ENCODE results near the gene SLC2A13.

The SLC2A13 gene

GRCh38 chr12:39958377-39958776 lies 147.5 kb downstream of the SLC2A13 start:
- no peak for TF ChIP-seq USF1 (IDR thresholded peaks at IDR 0.05)
- TF ChIP-seq EP300 (IDR thresholded peaks at IDR 0.05; ENCODE audit: borderline replicate concordance): no peak
- TF ChIP-seq NFIC (IDR thresholded peaks at IDR 0.05): no peak
- peak; percentile 25; the same call in 1 of the 2 replicates for TF ChIP-seq RAD21 (IDR thresholded peaks at IDR 0.05; ENCODE audit: low read depth)
- no peak for TF ChIP-seq ZBTB7A (IDR thresholded peaks at IDR 0.05; ENCODE audit: low read depth)
- no peak for TF ChIP-seq EGR1 (IDR thresholded peaks at IDR 0.05)
- TF ChIP-seq FOXM1 (IDR thresholded peaks at IDR 0.05; ENCODE audit: borderline replicate concordance, low read depth): no peak

GRCh38 chr12:39956725-39957124 lies 149.2 kb downstream of the SLC2A13 start:
- TF ChIP-seq EGR1 (IDR thresholded peaks at IDR 0.05): no peak
- no peak for TF ChIP-seq EP300 (IDR thresholded peaks at IDR 0.05; ENCODE audit: borderline replicate concordance)
- no peak for TF ChIP-seq MAX (IDR thresholded peaks at IDR 0.05)
- TF ChIP-seq CEBPB (IDR thresholded peaks at IDR 0.05): no peak
- no peak for TF ChIP-seq TCF12 (IDR thresholded peaks at IDR 0.05; ENCODE audit: low read depth)
- no peak for TF ChIP-seq ZBTB7A (IDR thresholded peaks at IDR 0.05; ENCODE audit: low read depth)
- no peak for TF ChIP-seq RAD21 (IDR thresholded peaks at IDR 0.05; ENCODE audit: low read depth)
- no peak for TF ChIP-seq TEAD4 (IDR thresholded peaks at IDR 0.05)
- TF ChIP-seq USF1 (IDR thresholded peaks at IDR 0.05): no peak
- TF ChIP-seq FOXM1 (IDR thresholded peaks at IDR 0.05; ENCODE audit: borderline replicate concordance, low read depth): no peak
- no peak for TF ChIP-seq YY1 (IDR thresholded peaks at IDR 0.05; ENCODE audit: low read depth)

- no peak for TF ChIP-seq TEAD4 (IDR thresholded peaks at IDR 0.05)
- TF ChIP-seq FOXM1 (IDR thresholded peaks at IDR 0.05; ENCODE audit: borderline replicate concordance, low read depth): no peak
These were observed 159.3 kb downstream of the SLC2A13 start for GRCh38 chr12:39946361-39947280.

GRCh38 chr12:39937119-39937518 lies 168.8 kb downstream of the SLC2A13 start:
- no peak for TF ChIP-seq TAF1 (IDR thresholded peaks at IDR 0.05; ENCODE audit: low read depth)
- no peak for TF ChIP-seq MAX (IDR thresholded peaks at IDR 0.05)
- no peak for TF ChIP-seq EP300 (IDR thresholded peaks at IDR 0.05; ENCODE audit: borderline replicate concordance)
- no peak for TF ChIP-seq YY1 (IDR thresholded peaks at IDR 0.05; ENCODE audit: low read depth)
- TF ChIP-seq ZBTB7A (IDR thresholded peaks at IDR 0.05; ENCODE audit: low read depth): no peak
- no peak for TF ChIP-seq USF1 (IDR thresholded peaks at IDR 0.05)
- no peak for TF ChIP-seq REST (IDR thresholded peaks at IDR 0.05; ENCODE audit: low read depth)

GRCh38 chr12:39935839-39936238 lies 170.0 kb downstream of the SLC2A13 start:
- no peak for TF ChIP-seq YY1 (IDR thresholded peaks at IDR 0.05; ENCODE audit: low read depth)
- TF ChIP-seq EGR1 (IDR thresholded peaks at IDR 0.05): no peak
- no peak for TF ChIP-seq USF1 (IDR thresholded peaks at IDR 0.05)
- no peak for TF ChIP-seq NFIC (IDR thresholded peaks at IDR 0.05)
- no peak for TF ChIP-seq CEBPB (IDR thresholded peaks at IDR 0.05)
- TF ChIP-seq EP300 (IDR thresholded peaks at IDR 0.05; ENCODE audit: borderline replicate concordance): no peak
- TF ChIP-seq RAD21 (IDR thresholded peaks at IDR 0.05; ENCODE audit: low read depth): no peak
- no peak for TF ChIP-seq ZBTB7A (IDR thresholded peaks at IDR 0.05; ENCODE audit: low read depth)
- no peak for TF ChIP-seq MAX (IDR thresholded peaks at IDR 0.05)
- no peak for TF ChIP-seq TAF1 (IDR thresholded peaks at IDR 0.05; ENCODE audit: low read depth)
- no peak for TF ChIP-seq FOXM1 (IDR thresholded peaks at IDR 0.05; ENCODE audit: borderline replicate concordance, low read depth)
- no peak for TF ChIP-seq TEAD4 (IDR thresholded peaks at IDR 0.05)
- TF ChIP-seq CREB1 (IDR thresholded peaks at IDR 0.05; ENCODE audit: low read depth): no peak
- TF ChIP-seq TCF12 (IDR thresholded peaks at IDR 0.05; ENCODE audit: low read depth): no peak
- no peak for TF ChIP-seq REST (IDR thresholded peaks at IDR 0.05; ENCODE audit: low read depth)
